Astrocyte (in vitro differentiated cells and primary cell): Measurements from ENCODE around the gene KLHL33. TPM values are rescaled to one million over a fixed set of nuclear protein-coding genes. Genes with fewer than 3 reads are reported as not detected.

ENCODE experiments used
- DNase-seq: peaks from one replicate; pipeline ENCODE4 v3.0.0-alpha.2; 2010; ENCODE audit warnings: low read depth
- FAIRE-seq: peaks from 2 replicates; lab custom pipeline; 2011; peaks lifted over from hg19 to GRCh38; lab: Jason Lieb, UNC
- H2AFZ ChIP-seq: 2 replicates; pipeline ENCODE4 v1.6.0; 2012; ENCODE audit warnings: low read depth, low read length, inconsistent platforms
- H3K27ac ChIP-seq: 2 replicates; pipeline ENCODE4 v1.5.1; 2011; ENCODE audit warnings: low read depth, low read length, inconsistent platforms
- H3K27me3 ChIP-seq: 2 replicates; pipeline ENCODE4 v1.6.0; 2011; ENCODE audit warnings: low read length, inconsistent platforms; ENCODE audit not compliant: insufficient read depth
- H3K36me3 ChIP-seq: 2 replicates; pipeline ENCODE4 v1.5.1; 2011; ENCODE audit warnings: low read length, inconsistent platforms; ENCODE audit not compliant: insufficient read depth
- H3K4me1 ChIP-seq: 2 replicates; pipeline ENCODE4 v1.5.1; 2011; ENCODE audit warnings: low read length, inconsistent platforms; ENCODE audit not compliant: insufficient read depth
- H3K4me2 ChIP-seq: 2 replicates; pipeline ENCODE4 v1.6.0; 2012; ENCODE audit warnings: low read length, inconsistent platforms
- H3K4me3 ChIP-seq: 2 replicates; pipeline ENCODE4 v1.5.1; 2011; ENCODE audit warnings: low read depth, mild to moderate bottlenecking, low read length, inconsistent platforms; ENCODE audit not compliant: insufficient read depth
- H3K79me2 ChIP-seq: 2 replicates; pipeline ENCODE4 v1.6.0; 2012; ENCODE audit warnings: mild to moderate bottlenecking, low read length, inconsistent platforms; ENCODE audit not compliant: insufficient read depth
- H3K9ac ChIP-seq: 2 replicates; pipeline ENCODE4 v1.6.0; 2012; ENCODE audit warnings: mild to moderate bottlenecking, low read length, inconsistent platforms
- H3K9me3 ChIP-seq: 2 replicates; pipeline ENCODE4 v1.5.1; 2012; ENCODE audit warnings: low read depth, mild to moderate bottlenecking, low read length, inconsistent platforms; ENCODE audit not compliant: insufficient read depth
- H4K20me1 ChIP-seq: 2 replicates; pipeline ENCODE4 v1.6.0; 2012; ENCODE audit warnings: low read length, inconsistent platforms; ENCODE audit not compliant: insufficient read depth
- H3K27ac Mint-ChIP-seq: one replicate; pipeline ENCODE4 v1.8.0; 2021; ENCODE audit warnings: mild to moderate bottlenecking, mixed read lengths; ENCODE audit not compliant: unreplicated experiment
- H3K27me3 Mint-ChIP-seq: one replicate; pipeline ENCODE4 v1.8.0; 2021; ENCODE audit warnings: low read depth, mixed read lengths; ENCODE audit not compliant: unreplicated experiment
- H3K36me3 Mint-ChIP-seq: one replicate; pipeline ENCODE4 v1.8.0; 2021; ENCODE audit warnings: low read depth, mixed read lengths; ENCODE audit not compliant: unreplicated experiment
- H3K4me1 Mint-ChIP-seq: one replicate; pipeline ENCODE4 v1.8.0; 2021; ENCODE audit warnings: low read depth, mixed read lengths; ENCODE audit not compliant: unreplicated experiment
- H3K4me3 Mint-ChIP-seq: one replicate; pipeline ENCODE4 v1.8.0; 2021; ENCODE audit warnings: mild to moderate bottlenecking, moderate library complexity, mixed read lengths; ENCODE audit not compliant: unreplicated experiment
- H3K9me3 Mint-ChIP-seq: one replicate; pipeline ENCODE4 v1.8.0; 2021; ENCODE audit warnings: mild to moderate bottlenecking, mixed read lengths; ENCODE audit not compliant: unreplicated experiment
- CTCF ChIP-seq: IDR thresholded peaks from 2 replicates; pipeline ENCODE4 v1.5.1; 2011; ENCODE audit warnings: low read depth, mild to moderate bottlenecking, inconsistent platforms, low read length, moderate library complexity; ENCODE audit not compliant: insufficient read depth
- EZH2 ChIP-seq: IDR thresholded peaks from 2 replicates; pipeline ENCODE4 v1.6.1; 2012; ENCODE audit warnings: mild to moderate bottlenecking, low read length, inconsistent platforms; ENCODE audit not compliant: insufficient read depth
- total RNA-seq: library from RNA; stranded (reverse); gene quantifications from 2 replicates; pipeline ENCODE4 v1.2.1, GENCODE V29; 2021

The KLHL33 gene
- total RNA-seq, 1 donor from 2014 or later: 0.07 TPM

- TF ChIP-seq CTCF: no peak
- TF ChIP-seq EZH2: no peak
- Histone ChIP-seq H3K36me3 (peaks cover 42% of the 10 kb centered on the region), H2AFZ (no peak overlapping the region), H4K20me1 (no peaks in the 10 kb centered on the region), H3K4me2 (no peak overlapping the region), H3K9me3 (no peaks in the 10 kb centered on the region), H3K9ac (no peak overlapping the region), H3K79me2 (no peaks in the 10 kb centered on the region), H3K4me3 (no peak overlapping the region), H3K27ac (no peak overlapping the region), H3K27me3 (no peaks in the 10 kb centered on the region), H3K4me1 (no peaks in the 10 kb centered on the region)
- FAIRE-seq: no peak
- Mint-ChIP-seq H3K4me3 (no peak overlapping the region), H3K27me3 (no peaks in the 10 kb centered on the region), H3K36me3 (peaks cover 35% of the 10 kb centered on the region), H3K9me3 (no peaks in the 10 kb centered on the region), H3K4me1 (no peaks in the 10 kb centered on the region), H3K27ac (no peak overlapping the region)
- DNase-seq: no peak
Measured at GRCh38 chr14:20380681-20381080, 55.3 kb downstream of the KLHL33 start.

- Histone ChIP-seq H3K79me2 (no peaks in the 10 kb centered on the region), H3K4me1 (no peaks in the 10 kb centered on the region), H3K27me3 (no peaks in the 10 kb centered on the region), H3K36me3 (peaks cover 43% of the 10 kb centered on the region), H2AFZ (no peak overlapping the region), H4K20me1 (no peaks in the 10 kb centered on the region), H3K9me3 (no peaks in the 10 kb centered on the region), H3K4me2 (no peak overlapping the region), H3K9ac (no peak overlapping the region), H3K4me3 (no peak overlapping the region), H3K27ac (no peak overlapping the region)
- Mint-ChIP-seq H3K4me1 (no peaks in the 10 kb centered on the region), H3K27me3 (no peaks in the 10 kb centered on the region), H3K36me3 (peaks cover 38% of the 10 kb centered on the region), H3K9me3 (no peaks in the 10 kb centered on the region), H3K27ac (no peak overlapping the region), H3K4me3 (no peak overlapping the region)
- no peak for TF ChIP-seq EZH2
- TF ChIP-seq CTCF: no peak
- DNase-seq: no peak
- FAIRE-seq: no peak
Measured at GRCh38 chr14:20379743-20380142, 56.2 kb downstream of the KLHL33 start.

GRCh38 chr14:20377171-20377570 lies 58.8 kb downstream of the KLHL33 start:
- H3K27ac Mint-ChIP-seq: no peak overlapping the region
- H3K4me3 Mint-ChIP-seq: no peak overlapping the region
- TF ChIP-seq EZH2 (no peak), CTCF (no peak)
- no peaks in the 10 kb centered on the region for H3K27me3 Mint-ChIP-seq
- Histone ChIP-seq H3K27me3 (no peaks in the 10 kb centered on the region), H3K9me3 (no peaks in the 10 kb centered on the region), H4K20me1 (no peaks in the 10 kb centered on the region), H3K79me2 (no peaks in the 10 kb centered on the region), H3K4me1 (no peaks in the 10 kb centered on the region), H3K36me3 (peaks cover 46% of the 10 kb centered on the region), H3K9ac (no peak overlapping the region), H3K4me3 (no peak overlapping the region), H3K4me2 (no peak overlapping the region), H3K27ac (no peak overlapping the region), H2AFZ (no peak overlapping the region)
- DNase-seq (no peak), FAIRE-seq (no peak)
- no peaks in the 10 kb centered on the region for H3K9me3 Mint-ChIP-seq
- no peaks in the 10 kb centered on the region for H3K4me1 Mint-ChIP-seq
- peaks cover 44% of the 10 kb centered on the region for H3K36me3 Mint-ChIP-seq
